Gastroesophageal sphincter (tissue), 4 donors: Measurements from ENCODE around the gene KCNS1. TPM values are rescaled to one million over a fixed set of nuclear protein-coding genes. Genes with fewer than 3 reads are reported as not detected.

ENCODE experiments used
- ATAC-seq: fragments of 150-250 bp; one replicate; pipeline ENCODE4 v1.9.1; 2016; ENCODE audit warnings: mild to moderate bottlenecking, moderate library complexity
- H3K27ac ChIP-seq, 4 donors: fragments of 200-600 bp; sonication (generic) in 3 of 4; 1 replicate in 3 of 4; 2 replicates in 1 of 4; pipeline ENCODE4 v1.5.1; 2016 to 2019
- H3K27me3 ChIP-seq: fragments of 200-600 bp; sonication (generic); one replicate; pipeline ENCODE4 v1.5.1; 2019
- H3K36me3 ChIP-seq, 2 donors: fragments of 200-600 bp; sonication (generic); one replicate each; pipeline ENCODE4 v1.5.1; 2019; ENCODE audit warnings: control low read depth in 1 of 2
- H3K4me1 ChIP-seq, 3 donors: fragments of 200-600 bp; sonication (generic); 1 replicate in 2 of 3; 2 replicates in 1 of 3; pipeline ENCODE4 v1.5.1; 2016 to 2019; ENCODE audit warnings: control low read depth in 2 of 3
- H3K4me3 ChIP-seq, 2 donors: fragments of 200-600 bp; sonication (generic); one replicate each; pipeline ENCODE4 v1.5.1; 2019; ENCODE audit warnings: mild to moderate bottlenecking in 1 of 2, moderate library complexity in 1 of 2
- H3K9me3 ChIP-seq, 3 donors: fragments of 200-600 bp; sonication (generic); one replicate each; pipeline ENCODE4 v1.5.1; 2017 to 2019; ENCODE audit warnings: control low read depth in 2 of 3
- EP300 ChIP-seq: sonication (generic); formaldehyde crosslinking; IDR thresholded peaks from one replicate; pipeline ENCODE4 v1.6.1; 2017; ENCODE audit warnings: antibody characterized with exemption, mild to moderate bottlenecking
- POLR2A ChIP-seq, 2 donors: fragments of 450-650 bp; IDR thresholded peaks; one replicate each; pipeline ENCODE4 v1.6.1; 2017; ENCODE audit warnings: antibody characterized with exemption in 2 of 2, mild to moderate bottlenecking in 2 of 2, moderate library complexity in 1 of 2
- POLR2AphosphoS5 ChIP-seq: sonication (generic); formaldehyde crosslinking; IDR thresholded peaks from one replicate; pipeline ENCODE4 v1.6.1; 2017; ENCODE audit warnings: antibody characterized with exemption
- WGBS, 2 donors: methylation state at CpG; one replicate each; pipeline ENCODE4 v1.1.5; 2018; ENCODE audit warnings: low coverage in 1 of 2; 5-methylcytosine and 5-hydroxymethylcytosine counted together
- total RNA-seq, 4 donors: library from RNA; depleted of rRNA; stranded (reverse); fragments of >200 nt; gene quantifications; one replicate each; pipeline ENCODE4 v1.1.0, GENCODE V29; 2016
- TF ChIP-seq, protein P1 (sequence below), 4 experiments: fragments of 200-600 bp in 2 of 4; fragments of 450-650 bp in 2 of 4; sonication (generic) in 1 of 4; IDR thresholded peaks; one replicate each; pipeline ENCODE4 v1.5.1; 2017 to 2019; ENCODE audit warnings: antibody characterized with exemption in 4 of 4, mild to moderate bottlenecking in 2 of 4, moderate library complexity in 2 of 4

Gene KCNS1
- total RNA-seq, 4 donors from 2014 or later = not detected

- TF ChIP-seq, protein P1, sequence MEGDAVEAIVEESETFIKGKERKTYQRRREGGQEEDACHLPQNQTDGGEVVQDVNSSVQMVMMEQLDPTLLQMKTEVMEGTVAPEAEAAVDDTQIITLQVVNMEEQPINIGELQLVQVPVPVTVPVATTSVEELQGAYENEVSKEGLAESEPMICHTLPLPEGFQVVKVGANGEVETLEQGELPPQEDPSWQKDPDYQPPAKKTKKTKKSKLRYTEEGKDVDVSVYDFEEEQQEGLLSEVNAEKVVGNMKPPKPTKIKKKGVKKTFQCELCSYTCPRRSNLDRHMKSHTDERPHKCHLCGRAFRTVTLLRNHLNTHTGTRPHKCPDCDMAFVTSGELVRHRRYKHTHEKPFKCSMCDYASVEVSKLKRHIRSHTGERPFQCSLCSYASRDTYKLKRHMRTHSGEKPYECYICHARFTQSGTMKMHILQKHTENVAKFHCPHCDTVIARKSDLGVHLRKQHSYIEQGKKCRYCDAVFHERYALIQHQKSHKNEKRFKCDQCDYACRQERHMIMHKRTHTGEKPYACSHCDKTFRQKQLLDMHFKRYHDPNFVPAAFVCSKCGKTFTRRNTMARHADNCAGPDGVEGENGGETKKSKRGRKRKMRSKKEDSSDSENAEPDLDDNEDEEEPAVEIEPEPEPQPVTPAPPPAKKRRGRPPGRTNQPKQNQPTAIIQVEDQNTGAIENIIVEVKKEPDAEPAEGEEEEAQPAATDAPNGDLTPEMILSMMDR (IDR thresholded peaks at IDR 0.05) = no peak
- no peak for TF ChIP-seq POLR2A (IDR thresholded peaks at IDR 0.05)
- no peak for TF ChIP-seq POLR2AphosphoS5
- no peak for TF ChIP-seq EP300
- peaks cover 0 to 24% (median 8%) of the 10 kb centered on the region in 3 donors for H3K4me1 ChIP-seq
- no peak for ATAC-seq
- H3K36me3 ChIP-seq = no peaks in the 10 kb centered on the region
- H3K27ac ChIP-seq = no peak overlapping the region
- H3K9me3 ChIP-seq = no peaks in the 10 kb centered on the region
- H3K27me3 ChIP-seq = peaks cover 78% of the 10 kb centered on the region
- no CpG with 5 or more reads among the region's 91 CpGs for WGBS, 2 donors
- H3K4me3 ChIP-seq = peak overlapping the region in 1 of 2 donors; percentile 32
These were observed 2.7 kb downstream of the KCNS1 start for GRCh38 chr20:45098103-45098773.

DNA sequence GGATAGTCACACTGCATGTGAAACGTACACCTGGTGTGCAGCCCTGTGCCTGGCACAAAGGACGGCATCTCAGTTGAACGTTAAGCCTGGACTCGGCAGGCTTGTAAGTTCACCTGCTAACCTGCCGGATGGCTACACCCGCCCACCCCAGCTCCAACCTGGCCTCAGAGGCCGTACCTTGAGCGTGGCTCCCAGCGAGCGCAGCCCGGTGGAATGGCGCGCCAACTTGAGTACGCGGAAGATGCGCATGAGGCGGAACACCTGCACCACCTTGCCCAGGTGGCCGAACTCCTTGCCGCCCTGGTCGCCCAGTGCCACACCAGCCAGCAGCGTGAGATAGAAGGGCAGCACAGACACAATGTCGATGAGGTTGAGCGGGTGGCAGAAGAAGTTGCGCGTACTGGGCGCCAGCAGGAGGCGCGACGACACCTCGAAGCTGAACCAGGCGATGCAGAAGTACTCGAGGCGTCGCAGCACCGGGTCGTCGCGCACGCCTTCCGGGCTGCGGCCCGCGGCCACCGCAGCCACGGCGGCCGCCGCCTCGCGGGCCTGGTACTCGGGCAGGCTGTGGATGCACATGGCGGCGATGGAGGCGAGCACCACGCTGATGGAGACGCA is 3.3 kb downstream of the KCNS1 start:
- 63 to 88% methylated on average over 3 to 12 of the region's 56 CpGs for WGBS, 2 donors
- H3K27ac ChIP-seq = no peak overlapping the region
- H3K4me3 ChIP-seq = peak overlapping the region in 1 of 2 donors; percentile 32
- TF ChIP-seq EP300 = no peak
- TF ChIP-seq, protein P1 (IDR thresholded peaks at IDR 0.05) = peak in 1 of 4 experiments; percentile 28
- peaks cover 0 to 24% (median 8%) of the 10 kb centered on the region in 3 donors for H3K4me1 ChIP-seq
- H3K9me3 ChIP-seq = no peaks in the 10 kb centered on the region
- peaks cover 74% of the 10 kb centered on the region for H3K27me3 ChIP-seq
- ATAC-seq = no peak
- no peaks in the 10 kb centered on the region for H3K36me3 ChIP-seq

GRCh38 chr20:45096781-45097180 is 4.1 kb downstream of the KCNS1 start:
- Histone ChIP-seq H3K4me3 (no peak overlapping the region), H3K27me3 (peaks cover 70% of the 10 kb centered on the region), H3K36me3 (no peaks in the 10 kb centered on the region), H3K4me1 (peaks cover 0 to 24% (median 8%) of the 10 kb centered on the region in 3 donors), H3K27ac (no peak overlapping the region), H3K9me3 (no peaks in the 10 kb centered on the region)
- TF ChIP-seq POLR2A (IDR thresholded peaks at IDR 0.05) = no peak
- TF ChIP-seq POLR2AphosphoS5 = no peak
- TF ChIP-seq, protein P1 (IDR thresholded peaks at IDR 0.05) = no peak
- TF ChIP-seq EP300 = no peak
- 67 to 73% methylated on average over 1 to 9 of the region's 9 CpGs for WGBS, 2 donors
- ATAC-seq = no peak

GRCh38 chr20:45095805-45096238 is 5.1 kb downstream of the KCNS1 start:
- WGBS, 2 donors = 5 to 9% methylated on average over 4 of the region's 7 CpGs
- no peaks in the 10 kb centered on the region for H3K9me3 ChIP-seq
- H3K4me1 ChIP-seq = peaks cover 0 to 22% (median 8%) of the 10 kb centered on the region in 3 donors
- H3K27ac ChIP-seq = no peak overlapping the region
- peaks cover 60% of the 10 kb centered on the region for H3K27me3 ChIP-seq
- ATAC-seq = no peak
- no peak overlapping the region for H3K4me3 ChIP-seq
- TF ChIP-seq POLR2A (IDR thresholded peaks at IDR 0.05) = no peak
- TF ChIP-seq, protein P1 (IDR thresholded peaks at IDR 0.05) = peak in 3 of 4 experiments; percentile 44 to 83 (median 53)
- H3K36me3 ChIP-seq = no peaks in the 10 kb centered on the region
